Fibroblast of the aortic adventitia (primary cell): Measurements from ENCODE around the gene USP48. TPM values are rescaled to one million over a fixed set of nuclear protein-coding genes. Genes with fewer than 3 reads are reported as not detected.

Experiments used
- DNase-seq: peaks from one replicate; pipeline ENCODE4 v3.0.0-alpha.2; 2010; ENCODE audit warnings: low read depth
- H3K4me3 ChIP-seq: 2 replicates; pipeline ENCODE4 v1.5.1; 2011; ENCODE audit warnings: low read depth, mild to moderate bottlenecking, control low read depth, low read length, moderate library complexity
- total RNA-seq: library from RNA; depleted of rRNA; stranded (reverse); fragments of >200 nt; gene quantifications from 2 replicates; pipeline ENCODE4 v1.2.3, GENCODE V29; 2012; ENCODE audit warnings: low replicate concordance
- TF ChIP-seq, protein P1 (sequence below): IDR thresholded peaks from 2 replicates; pipeline ENCODE4 v1.5.1; 2011; ENCODE audit warnings: mild to moderate bottlenecking, low read length, control low read depth, inconsistent platforms; ENCODE audit not compliant: insufficient read depth

The USP48 gene
- total RNA-seq, 1 donor, result 57.9 TPM

DNA sequence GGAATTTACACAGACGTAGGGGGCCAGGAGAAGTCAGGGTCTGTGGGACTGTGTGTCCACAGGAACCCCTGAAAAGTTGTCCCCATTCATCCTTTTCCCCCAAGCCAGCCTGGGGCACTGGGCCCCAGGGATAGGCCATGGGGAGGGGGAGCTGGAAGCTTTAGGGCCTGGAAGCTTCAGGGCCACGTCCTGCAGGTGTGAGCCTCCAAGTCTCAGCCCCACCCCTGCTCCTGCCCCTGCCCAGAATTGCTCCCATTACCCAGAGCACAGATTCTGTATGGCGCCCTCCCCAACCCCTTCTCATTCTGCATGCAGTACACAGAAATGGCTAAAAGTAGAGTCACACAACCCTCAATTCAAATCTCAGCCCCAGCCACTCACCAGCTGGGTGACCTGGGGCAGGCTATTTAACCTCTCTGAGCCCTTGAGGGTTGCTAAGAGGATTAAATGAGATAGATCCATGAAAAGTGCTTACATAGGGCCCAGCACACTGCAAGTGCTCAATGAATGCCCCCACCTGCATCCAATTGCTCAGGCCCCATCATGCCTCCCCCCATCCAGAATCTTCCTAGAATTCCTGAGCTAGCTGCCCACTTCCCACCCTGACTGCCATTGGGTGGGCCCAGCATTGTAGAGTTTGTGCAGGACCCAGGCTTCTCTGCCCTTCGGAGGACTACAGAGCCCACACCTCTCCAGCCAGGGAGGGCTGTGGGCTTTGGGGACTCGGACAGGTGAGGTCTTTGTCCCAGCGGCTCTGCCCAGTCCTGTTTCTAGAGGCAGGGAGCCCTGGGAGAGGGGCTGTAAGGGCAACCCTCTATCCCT is 120.3 kb downstream of the USP48 start:
- DNase-seq, result no peak
- TF ChIP-seq, protein P1, sequence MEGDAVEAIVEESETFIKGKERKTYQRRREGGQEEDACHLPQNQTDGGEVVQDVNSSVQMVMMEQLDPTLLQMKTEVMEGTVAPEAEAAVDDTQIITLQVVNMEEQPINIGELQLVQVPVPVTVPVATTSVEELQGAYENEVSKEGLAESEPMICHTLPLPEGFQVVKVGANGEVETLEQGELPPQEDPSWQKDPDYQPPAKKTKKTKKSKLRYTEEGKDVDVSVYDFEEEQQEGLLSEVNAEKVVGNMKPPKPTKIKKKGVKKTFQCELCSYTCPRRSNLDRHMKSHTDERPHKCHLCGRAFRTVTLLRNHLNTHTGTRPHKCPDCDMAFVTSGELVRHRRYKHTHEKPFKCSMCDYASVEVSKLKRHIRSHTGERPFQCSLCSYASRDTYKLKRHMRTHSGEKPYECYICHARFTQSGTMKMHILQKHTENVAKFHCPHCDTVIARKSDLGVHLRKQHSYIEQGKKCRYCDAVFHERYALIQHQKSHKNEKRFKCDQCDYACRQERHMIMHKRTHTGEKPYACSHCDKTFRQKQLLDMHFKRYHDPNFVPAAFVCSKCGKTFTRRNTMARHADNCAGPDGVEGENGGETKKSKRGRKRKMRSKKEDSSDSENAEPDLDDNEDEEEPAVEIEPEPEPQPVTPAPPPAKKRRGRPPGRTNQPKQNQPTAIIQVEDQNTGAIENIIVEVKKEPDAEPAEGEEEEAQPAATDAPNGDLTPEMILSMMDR, result no peak
- no peak overlapping the region for H3K4me3 ChIP-seq

GRCh38 chr1:21661886-21662285 is 121.1 kb downstream of the USP48 start:
- DNase-seq, result no peak
- TF ChIP-seq, protein P1, result no peak
- H3K4me3 ChIP-seq, result no peak overlapping the region

DNA sequence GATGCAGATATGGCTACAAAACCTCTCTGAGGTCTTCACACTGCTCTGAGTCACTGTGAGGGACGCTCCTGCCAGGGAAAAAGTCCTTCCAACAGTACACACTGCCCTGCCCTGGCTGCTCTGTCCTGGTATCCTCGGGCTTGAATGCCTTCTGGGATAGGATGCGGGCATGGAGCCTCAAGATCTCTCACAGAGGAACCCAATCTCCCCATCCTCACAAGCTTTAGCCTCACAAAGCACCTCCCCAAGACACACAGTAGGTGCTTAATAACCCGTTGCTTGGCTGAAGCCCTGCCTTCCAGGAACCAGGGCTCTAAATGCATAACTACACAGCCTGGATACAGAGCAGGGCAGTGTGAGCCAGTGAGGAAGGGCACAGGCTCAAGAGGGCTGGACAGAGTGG is 123.0 kb downstream of the USP48 start:
- H3K4me3 ChIP-seq, result no peak overlapping the region
- TF ChIP-seq, protein P1, result no peak
- DNase-seq, result no peak

DNA sequence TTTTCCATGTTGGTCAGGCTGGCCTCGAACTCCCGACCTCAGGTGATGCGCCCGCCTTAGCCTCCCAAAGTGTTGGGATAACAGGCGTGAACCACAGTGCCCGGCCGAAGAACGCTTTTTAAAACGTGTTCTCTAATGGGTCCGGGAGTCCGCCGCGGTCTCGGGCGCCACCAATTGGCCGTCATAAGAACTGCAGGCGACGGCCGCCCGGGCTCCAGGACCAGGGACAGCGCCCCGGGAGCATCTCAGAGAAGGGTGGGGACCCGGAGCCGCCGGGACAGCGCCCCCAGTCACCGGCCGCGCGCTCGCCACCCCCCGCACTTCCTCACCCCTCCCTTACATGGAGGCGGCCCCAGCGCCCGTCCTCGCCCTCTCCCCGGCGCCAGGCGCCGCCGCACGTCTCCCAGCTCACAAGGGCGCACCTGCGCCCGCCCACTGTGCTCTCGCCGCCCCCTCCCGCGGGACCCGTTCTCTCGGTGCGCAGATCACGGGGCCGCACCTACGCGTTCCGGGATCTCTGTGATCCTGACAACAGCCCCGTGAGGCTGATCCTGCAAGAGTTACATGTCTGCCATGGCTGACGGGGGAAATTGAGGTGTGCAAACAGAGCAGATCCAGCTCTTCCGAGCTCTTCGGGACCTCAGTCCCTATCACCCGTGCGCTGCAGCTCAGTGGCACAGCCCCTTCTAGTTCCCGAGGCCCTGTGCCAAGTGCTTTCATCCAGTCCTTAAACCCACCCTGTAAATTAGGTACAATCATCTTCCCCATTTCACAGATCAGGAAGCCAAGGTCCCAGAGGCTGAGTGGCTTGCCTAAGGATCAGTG is 123.6 kb downstream of the USP48 start:
- peak; percentile 44 for DNase-seq
- TF ChIP-seq, protein P1, result peak; percentile 95
- peak overlapping the region; percentile 13 for H3K4me3 ChIP-seq

DNA sequence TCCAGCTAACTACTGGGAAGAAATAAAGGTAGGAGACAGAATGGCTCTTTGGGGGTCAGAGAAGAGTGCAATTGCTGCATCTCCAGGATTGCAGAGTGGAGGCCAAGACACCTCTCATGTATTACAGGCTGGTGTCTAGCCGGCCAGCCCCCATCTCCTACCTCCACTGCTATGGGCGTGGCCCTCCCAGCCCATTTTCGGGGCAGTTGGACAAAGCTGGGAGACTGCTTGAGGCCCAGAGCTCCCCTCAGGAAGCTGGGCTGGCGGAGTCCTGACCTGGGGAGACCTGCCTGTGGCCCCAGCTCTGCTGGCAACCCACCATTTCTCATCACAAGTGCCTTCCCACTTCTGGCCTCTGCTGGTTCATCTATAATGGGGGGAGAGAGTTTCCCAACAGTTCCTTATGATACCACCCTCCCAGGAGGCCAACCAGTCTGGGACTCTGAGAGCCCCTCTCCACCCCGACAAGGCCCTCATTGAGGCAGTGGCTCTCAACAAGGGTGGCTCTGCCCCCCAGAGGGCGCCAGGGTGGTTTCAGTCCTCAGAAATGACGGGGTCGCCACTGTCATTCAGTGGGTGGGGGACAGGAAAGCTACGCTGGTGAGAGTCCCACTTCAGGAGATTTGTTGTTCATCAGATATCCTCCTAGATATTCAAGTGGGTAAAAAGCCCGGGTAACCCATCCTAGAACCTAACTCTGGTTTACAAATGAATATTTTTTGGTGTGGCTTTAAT is 125.3 kb downstream of the USP48 start:
- TF ChIP-seq, protein P1, result no peak
- DNase-seq, result no peak
- no peak overlapping the region for H3K4me3 ChIP-seq

- no peak overlapping the region for H3K4me3 ChIP-seq
- DNase-seq, result no peak
- TF ChIP-seq, protein P1, result no peak
These were observed 127.2 kb downstream of the USP48 start for GRCh38 chr1:21655748-21656147.
